ENCODE measurements around the gene ZNF385C.
A peak's percentile ranks its signal among the peaks of the same experiment; 100 is the strongest.

Gene ZNF385C

DNA sequence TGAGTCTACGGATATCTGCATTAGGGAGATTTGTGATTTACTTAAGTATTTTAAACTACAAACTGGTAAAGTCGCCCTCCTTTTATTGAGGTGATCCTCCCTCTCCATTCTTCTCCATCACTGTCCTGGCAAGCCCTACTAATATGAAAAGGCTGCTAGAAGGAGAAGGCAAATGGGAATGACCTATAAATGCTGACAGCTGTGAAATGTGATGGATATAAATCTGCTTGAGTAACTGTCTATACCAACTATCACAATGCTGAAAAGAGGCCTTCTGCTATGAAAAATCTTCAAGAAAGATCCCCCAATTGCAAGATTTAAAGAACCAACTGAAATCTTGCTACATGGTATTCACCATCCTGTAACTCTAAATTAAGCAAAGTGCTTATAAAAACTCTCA lies 96.5 kb downstream of the ZNF385C start:
- DNase-seq, result no peak

- DNase-seq, result no peak
Observed at GRCh38 chr17:42000413-42001133, 97.7 kb downstream of the ZNF385C start.

- no peak for DNase-seq
Observed at GRCh38 chr17:41998497-41998896, 99.8 kb downstream of the ZNF385C start.

- DNase-seq, result no peak
Observed at GRCh38 chr17:41996855-41997164, 101.5 kb downstream of the ZNF385C start.

GRCh38 chr17:41992576-41992975 lies 105.7 kb downstream of the ZNF385C start:
- peak in 50 of 56 donors; percentile 16 to 91 (median 64) for DNase-seq

GRCh38 chr17:41989702-41990419 lies 108.4 kb downstream of the ZNF385C start:
- no peak for DNase-seq

GRCh38 chr17:41988418-41988817 lies 109.9 kb downstream of the ZNF385C start:
- DNase-seq, result no peak

DNA sequence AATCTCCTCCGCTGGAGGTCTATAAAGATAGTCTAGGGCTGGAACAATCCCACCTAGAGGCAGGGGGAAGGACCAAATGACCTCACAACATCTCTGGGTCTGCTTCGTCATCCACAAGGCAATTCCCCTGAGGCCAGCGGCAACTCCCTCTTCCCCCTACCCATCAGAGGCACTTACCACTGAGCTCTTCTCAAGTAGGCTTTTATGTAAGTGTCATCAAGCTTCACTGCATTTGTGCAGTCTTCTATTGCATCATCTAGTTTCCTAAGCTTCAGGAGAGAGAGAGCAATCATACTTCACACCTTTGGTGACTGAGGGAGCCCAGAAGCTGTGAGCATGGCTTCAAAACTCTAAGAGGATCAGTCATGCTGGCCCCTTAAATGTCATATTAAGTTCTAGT lies 110.6 kb downstream of the ZNF385C start:
- no peak for DNase-seq

GRCh38 chr17:41986634-41987033 lies 111.6 kb downstream of the ZNF385C start:
- no peak for DNase-seq

GRCh38 chr17:41985919-41986318 lies 112.4 kb downstream of the ZNF385C start:
- DNase-seq, result no peak

DNA sequence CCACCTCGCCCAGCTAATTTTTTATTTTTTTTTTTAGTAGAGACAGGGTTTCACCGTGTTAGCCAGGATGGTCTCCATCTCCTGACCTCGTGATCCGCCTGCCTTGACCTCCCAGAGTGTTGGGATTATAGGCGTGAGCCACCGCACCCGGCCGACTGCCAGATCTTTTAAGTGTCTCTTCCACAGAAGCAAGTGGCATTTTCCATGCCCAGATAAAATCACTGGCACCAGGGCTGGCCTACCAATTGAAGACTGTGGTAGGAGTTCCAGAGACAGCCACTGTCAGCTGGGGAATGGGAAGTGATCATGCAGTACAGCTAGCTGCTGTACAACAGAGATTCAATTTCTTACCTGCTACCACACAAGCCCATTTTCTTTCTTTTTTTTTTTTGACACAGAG lies 113.8 kb downstream of the ZNF385C start:
- DNase-seq, result no peak

DNA sequence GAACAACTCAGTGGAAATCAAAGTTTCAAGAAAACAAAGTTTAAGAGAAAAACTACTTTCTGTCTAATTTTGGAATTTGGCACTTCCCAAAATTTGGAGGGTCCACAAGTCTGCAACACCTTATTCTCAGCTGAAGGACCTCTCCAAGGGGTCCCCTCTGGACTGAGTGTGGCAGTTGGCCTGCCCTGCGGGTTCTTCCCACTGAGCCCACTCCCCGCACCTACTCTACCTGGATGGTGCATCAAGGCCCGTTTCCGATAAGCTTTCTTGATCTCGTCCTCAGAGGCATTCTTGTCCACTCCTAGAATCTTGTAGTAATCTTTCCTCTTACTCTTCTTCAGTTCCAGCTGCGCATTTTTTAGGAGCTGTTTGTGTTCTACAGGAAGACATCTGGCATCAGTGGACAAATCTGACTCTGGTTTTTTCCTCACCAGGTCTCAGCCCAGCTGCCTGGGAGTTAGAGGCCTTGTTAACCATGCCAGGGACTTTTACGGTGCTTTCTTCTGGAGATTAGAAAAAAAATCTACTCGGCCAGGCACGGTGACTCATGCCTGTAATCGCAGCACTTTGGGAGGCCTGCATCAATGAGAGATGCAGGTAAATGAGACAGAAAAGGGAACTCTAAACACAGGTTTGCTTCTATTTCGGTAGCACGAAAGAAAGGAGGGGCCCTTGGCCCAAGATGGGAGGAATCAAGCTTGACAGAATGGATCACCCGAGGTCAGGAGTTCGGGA lies 116.1 kb downstream of the ZNF385C start:
- DNase-seq, result no peak

DNA sequence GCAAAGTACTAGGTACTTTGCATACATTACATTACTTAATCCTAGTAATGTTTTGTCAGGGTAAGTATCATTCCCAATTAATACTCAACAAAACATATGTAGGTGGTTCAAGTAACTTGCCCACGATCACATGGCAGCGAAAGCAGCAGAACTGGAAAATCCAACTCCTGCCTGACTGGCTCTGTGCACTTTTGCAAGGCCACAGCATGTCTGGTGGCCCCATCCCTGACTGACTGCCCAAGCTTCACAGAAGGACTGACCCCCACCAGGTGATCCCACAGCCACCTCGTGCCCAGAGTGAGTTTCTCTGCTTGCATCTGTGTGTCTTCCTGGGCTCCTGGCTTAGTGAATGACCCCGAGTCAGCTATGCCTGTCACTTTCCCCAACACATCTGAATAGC lies 120.3 kb downstream of the ZNF385C start:
- no peak for DNase-seq

DNA sequence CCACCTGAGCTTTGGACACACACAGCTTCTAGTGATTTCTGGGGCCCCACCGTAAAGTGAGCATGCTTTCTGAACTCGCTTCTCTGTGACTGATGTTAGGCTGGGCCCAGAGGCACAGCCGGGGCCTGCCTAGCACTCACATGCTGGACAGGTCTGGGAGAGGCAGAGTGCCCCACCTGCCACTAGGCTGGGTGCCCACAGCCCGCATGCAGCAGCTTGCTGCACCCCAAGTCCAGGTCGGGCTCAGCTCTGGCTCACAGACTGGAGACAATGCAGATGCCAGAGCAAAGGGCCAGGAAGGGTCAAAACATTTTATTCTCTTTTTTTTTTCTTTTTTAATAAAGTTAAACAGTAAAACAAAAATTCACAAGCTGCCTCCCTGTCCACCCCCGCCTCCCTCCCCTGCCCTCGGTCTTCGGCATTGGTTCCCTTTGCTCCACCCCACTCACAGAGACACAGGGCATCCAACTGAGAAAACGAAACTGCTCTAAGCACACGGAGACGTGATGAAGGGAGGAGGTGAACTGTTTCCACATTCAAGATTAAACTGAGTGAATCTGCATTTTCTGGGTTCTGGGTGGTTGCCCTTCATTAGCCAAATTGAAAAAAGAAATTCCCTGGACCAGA lies 122.0 kb downstream of the ZNF385C start:
- DNase-seq, result peak in 4 of 56 donors; percentile 10 to 43 (median 22)
